ENCODE data around the gene FRAT1. TPM values are rescaled to one million over a fixed set of nuclear protein-coding genes. Genes with fewer than 3 reads are reported as not detected.

FRAT1 gene
- polyA plus RNA-seq, 2 of the 4 experiments (the other 2 are of a cell fraction): 1.5 to 2.3 TPM

- Histone ChIP-seq H3K9me3 (no peaks in the 10 kb centered on the region), H3K27ac (no peak overlapping the region), H3K4me3 (no peak overlapping the region), H3K4me2 (no peak overlapping the region), H3K4me1 (peaks cover 8% of the 10 kb centered on the region)
- CTCF ChIA-PET: interaction anchor here (0.9 to 1.7 kb wide), 3 partner anchors 13 to 86 kb away, joined by 3 to 4 read pairs (median 3); partner anchors contain the start of gene ARHGAP19
- ATAC-seq (no peak), FAIRE-seq (no peak), DNase-seq (ENCODE audit: low read depth in 1 of 2, low spot score in 1 of 2) (no peak)
- 84% methylated on average over 3 of the region's 3 CpGs for WGBS (ENCODE audit: missing lambda C conversion rate)
- POLR2A ChIA-PET: no interaction called here
- no peak for TF ChIP-seq CBX2 (IDR thresholded peaks at IDR 0.05; ENCODE audit: borderline replicate concordance, low read depth)
- TF ChIP-seq RCOR1 (IDR thresholded peaks at IDR 0.05; ENCODE audit: low read depth, low read length): no peak
- TF ChIP-seq KDM5A (IDR thresholded peaks at IDR 0.05): no peak
- TF ChIP-seq BHLHE40 (IDR thresholded peaks at IDR 0.05; ENCODE audit: low read depth, low read length): no peak
- no peak for TF ChIP-seq HDAC2 (IDR thresholded peaks at IDR 0.05)
- no peak for TF ChIP-seq RAD21 (conservative IDR thresholded peaks at IDR 0.05 in 1 of 2, IDR thresholded peaks at IDR 0.05 in 1 of 2)
- TF ChIP-seq EHF (CRISPR knock-in tag; IDR thresholded peaks at IDR 0.05): no peak
- no peak for TF ChIP-seq NR3C1 (IDR thresholded peaks at IDR 0.05)
- TF ChIP-seq SMC3 (IDR thresholded peaks at IDR 0.05): no peak
- TF ChIP-seq, protein P1, sequence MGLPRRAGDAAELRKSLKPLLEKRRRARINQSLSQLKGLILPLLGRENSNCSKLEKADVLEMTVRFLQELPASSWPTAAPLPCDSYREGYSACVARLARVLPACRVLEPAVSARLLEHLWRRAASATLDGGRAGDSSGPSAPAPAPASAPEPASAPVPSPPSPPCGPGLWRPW (IDR thresholded peaks at IDR 0.05): no peak
- no peak for TF ChIP-seq HEYL (CRISPR knock-in tag; IDR thresholded peaks at IDR 0.05)
- TF ChIP-seq, protein P2, sequence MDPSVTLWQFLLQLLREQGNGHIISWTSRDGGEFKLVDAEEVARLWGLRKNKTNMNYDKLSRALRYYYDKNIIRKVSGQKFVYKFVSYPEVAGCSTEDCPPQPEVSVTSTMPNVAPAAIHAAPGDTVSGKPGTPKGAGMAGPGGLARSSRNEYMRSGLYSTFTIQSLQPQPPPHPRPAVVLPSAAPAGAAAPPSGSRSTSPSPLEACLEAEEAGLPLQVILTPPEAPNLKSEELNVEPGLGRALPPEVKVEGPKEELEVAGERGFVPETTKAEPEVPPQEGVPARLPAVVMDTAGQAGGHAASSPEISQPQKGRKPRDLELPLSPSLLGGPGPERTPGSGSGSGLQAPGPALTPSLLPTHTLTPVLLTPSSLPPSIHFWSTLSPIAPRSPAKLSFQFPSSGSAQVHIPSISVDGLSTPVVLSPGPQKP (IDR thresholded peaks at IDR 0.05; ENCODE audit: low read depth, low read length): no peak
- TF ChIP-seq PHF8 (IDR thresholded peaks at IDR 0.05; ENCODE audit: borderline replicate concordance, low read depth): no peak
- TF ChIP-seq MYC (IDR thresholded peaks at IDR 0.05; ENCODE audit: borderline replicate concordance, low read length): no peak
- no peak for TF ChIP-seq ESRRA (IDR thresholded peaks at IDR 0.05; ENCODE audit: borderline replicate concordance, low read length)
- TF ChIP-seq HOXB5 (CRISPR knock-in tag; IDR thresholded peaks at IDR 0.05): no peak
- TF ChIP-seq, protein P3, sequence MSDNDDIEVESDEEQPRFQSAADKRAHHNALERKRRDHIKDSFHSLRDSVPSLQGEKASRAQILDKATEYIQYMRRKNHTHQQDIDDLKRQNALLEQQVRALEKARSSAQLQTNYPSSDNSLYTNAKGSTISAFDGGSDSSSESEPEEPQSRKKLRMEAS (IDR thresholded peaks at IDR 0.05): no peak
- TF ChIP-seq USF2 (IDR thresholded peaks at IDR 0.05): no peak
- TF ChIP-seq NFE2L2 (conservative IDR thresholded peaks at IDR 0.05; ENCODE audit: low read length): no peak
- TF ChIP-seq, protein P4, sequence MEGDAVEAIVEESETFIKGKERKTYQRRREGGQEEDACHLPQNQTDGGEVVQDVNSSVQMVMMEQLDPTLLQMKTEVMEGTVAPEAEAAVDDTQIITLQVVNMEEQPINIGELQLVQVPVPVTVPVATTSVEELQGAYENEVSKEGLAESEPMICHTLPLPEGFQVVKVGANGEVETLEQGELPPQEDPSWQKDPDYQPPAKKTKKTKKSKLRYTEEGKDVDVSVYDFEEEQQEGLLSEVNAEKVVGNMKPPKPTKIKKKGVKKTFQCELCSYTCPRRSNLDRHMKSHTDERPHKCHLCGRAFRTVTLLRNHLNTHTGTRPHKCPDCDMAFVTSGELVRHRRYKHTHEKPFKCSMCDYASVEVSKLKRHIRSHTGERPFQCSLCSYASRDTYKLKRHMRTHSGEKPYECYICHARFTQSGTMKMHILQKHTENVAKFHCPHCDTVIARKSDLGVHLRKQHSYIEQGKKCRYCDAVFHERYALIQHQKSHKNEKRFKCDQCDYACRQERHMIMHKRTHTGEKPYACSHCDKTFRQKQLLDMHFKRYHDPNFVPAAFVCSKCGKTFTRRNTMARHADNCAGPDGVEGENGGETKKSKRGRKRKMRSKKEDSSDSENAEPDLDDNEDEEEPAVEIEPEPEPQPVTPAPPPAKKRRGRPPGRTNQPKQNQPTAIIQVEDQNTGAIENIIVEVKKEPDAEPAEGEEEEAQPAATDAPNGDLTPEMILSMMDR (IDR thresholded peaks at IDR 0.05): no peak
Observed at GRCh38 chr10:97273700-97274099, 45.4 kb upstream of the FRAT1 start.

DNA sequence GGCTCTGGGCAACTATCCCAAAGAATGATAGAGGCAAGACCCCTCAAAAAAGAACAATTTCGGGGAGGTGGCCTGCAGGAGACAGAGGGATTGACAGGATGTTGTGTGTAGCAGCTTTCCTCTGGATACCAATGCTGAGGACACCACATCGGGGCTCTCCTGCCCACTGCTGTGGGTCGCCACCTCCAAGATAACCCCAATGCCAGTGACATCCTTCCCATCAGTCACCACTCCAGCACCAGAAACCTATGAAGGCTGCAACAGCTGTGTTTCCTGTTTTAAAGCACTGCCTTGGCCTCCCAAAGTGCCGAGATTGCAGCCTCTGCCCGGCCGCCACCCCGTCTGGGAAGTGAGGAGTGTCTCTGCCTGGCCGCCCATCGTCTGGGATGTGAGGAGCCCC, 44.2 kb upstream of the FRAT1 start:
- FAIRE-seq (no peak), ATAC-seq (no peak), DNase-seq (ENCODE audit: low read depth in 1 of 2, low spot score in 1 of 2) (no peak)
- no peaks in the 10 kb centered on the region for H3K9me3 ChIP-seq
- ChIA-PET POLR2A (no interaction called here), CTCF (interaction anchor here (0.8 to 1.1 kb wide), 4 partner anchors 11 to 80 kb away, joined by 3 to 4 read pairs (median 3); partner anchors contain the start of gene ARHGAP19)
- H3K4me1 ChIP-seq: peaks cover 19% of the 10 kb centered on the region
- no peak overlapping the region for H3K27ac ChIP-seq
- no peak overlapping the region for H3K4me3 ChIP-seq
- H3K4me2 ChIP-seq: no peak overlapping the region
- 64% methylated on average over 3 of the region's 9 CpGs for WGBS (ENCODE audit: missing lambda C conversion rate)
- TF ChIP-seq BHLHE40 (IDR thresholded peaks at IDR 0.05; ENCODE audit: low read depth, low read length) (no peak), E2F6 (IDR thresholded peaks at IDR 0.05; ENCODE audit: borderline replicate concordance, low read depth) (no peak), SMC3 (IDR thresholded peaks at IDR 0.05) (no peak), USF2 (IDR thresholded peaks at IDR 0.05) (no peak), CBX8 (IDR thresholded peaks at IDR 0.05) (no peak), RNF2 (IDR thresholded peaks at IDR 0.05; ENCODE audit: borderline replicate concordance, low read depth) (no peak), ESRRA (IDR thresholded peaks at IDR 0.05; ENCODE audit: borderline replicate concordance, low read length) (no peak), HOXA7 (CRISPR knock-in tag; IDR thresholded peaks at IDR 0.05) (no peak), HOXB13 (CRISPR knock-in tag; IDR thresholded peaks at IDR 0.05; ENCODE audit: low read depth) (no peak), NR3C1 (IDR thresholded peaks at IDR 0.05) (no peak), EHF (CRISPR knock-in tag; IDR thresholded peaks at IDR 0.05) (no peak), KDM1A (IDR thresholded peaks at IDR 0.05; ENCODE audit: low read depth) (no peak), CHD4 (IDR thresholded peaks at IDR 0.05; ENCODE audit: borderline replicate concordance) (no peak), PHF8 (IDR thresholded peaks at IDR 0.05; ENCODE audit: borderline replicate concordance, low read depth) (no peak)
- TF ChIP-seq, protein P5, sequence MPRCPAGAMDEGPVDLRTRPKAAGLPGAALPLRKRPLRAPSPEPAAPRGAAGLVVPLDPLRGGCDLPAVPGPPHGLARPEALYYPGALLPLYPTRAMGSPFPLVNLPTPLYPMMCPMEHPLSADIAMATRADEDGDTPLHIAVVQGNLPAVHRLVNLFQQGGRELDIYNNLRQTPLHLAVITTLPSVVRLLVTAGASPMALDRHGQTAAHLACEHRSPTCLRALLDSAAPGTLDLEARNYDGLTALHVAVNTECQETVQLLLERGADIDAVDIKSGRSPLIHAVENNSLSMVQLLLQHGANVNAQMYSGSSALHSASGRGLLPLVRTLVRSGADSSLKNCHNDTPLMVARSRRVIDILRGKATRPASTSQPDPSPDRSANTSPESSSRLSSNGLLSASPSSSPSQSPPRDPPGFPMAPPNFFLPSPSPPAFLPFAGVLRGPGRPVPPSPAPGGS (IDR thresholded peaks at IDR 0.05): no peak
- TF ChIP-seq, protein P6, sequence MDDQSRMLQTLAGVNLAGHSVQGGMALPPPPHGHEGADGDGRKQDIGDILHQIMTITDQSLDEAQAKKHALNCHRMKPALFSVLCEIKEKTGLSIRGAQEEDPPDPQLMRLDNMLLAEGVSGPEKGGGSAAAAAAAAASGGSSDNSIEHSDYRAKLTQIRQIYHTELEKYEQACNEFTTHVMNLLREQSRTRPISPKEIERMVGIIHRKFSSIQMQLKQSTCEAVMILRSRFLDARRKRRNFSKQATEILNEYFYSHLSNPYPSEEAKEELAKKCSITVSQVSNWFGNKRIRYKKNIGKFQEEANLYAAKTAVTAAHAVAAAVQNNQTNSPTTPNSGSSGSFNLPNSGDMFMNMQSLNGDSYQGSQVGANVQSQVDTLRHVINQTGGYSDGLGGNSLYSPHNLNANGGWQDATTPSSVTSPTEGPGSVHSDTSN (IDR thresholded peaks at IDR 0.05): no peak
- TF ChIP-seq, protein P1 (IDR thresholded peaks at IDR 0.05): no peak

Data from A549 (cell line).